Panc1 (cell line): ENCODE data around the gene PIP5K1C. TPM values are rescaled to one million over a fixed set of nuclear protein-coding genes. Genes with fewer than 3 reads are reported as not detected.

ENCODE experiments used
- ATAC-seq: fragments of 200-7000 bp; cut with Tn5 transposase; 2 replicates; pipeline ENCODE4 v1.9.1; 2020; ENCODE audit warnings: mild to moderate bottlenecking, moderate library complexity
- BruUV-seq: library from RNA; stranded (reverse); fragments of 400-500 nt; replicated peaks from 2 replicates; lab custom pipeline; 2021; lab: Mats Ljungman, UMichigan
- CTCF ChIA-PET: fragments of 300-600 bp; sonication (Branson Sonifier 250); formaldehyde crosslinking; loops from one replicate; lab custom pipeline; 2022; ENCODE audit warnings: antibody characterized with exemption; lab: Charles Lee
- POLR2A ChIA-PET: fragments of 300-600 bp; sonication (Branson Sonifier 250); formaldehyde crosslinking; loops from one replicate; lab custom pipeline; 2022; ENCODE audit warnings: antibody characterized with exemption; lab: Charles Lee
- DNase-seq: peaks from one replicate; pipeline ENCODE4 v3.0.0-alpha.2; 2010; ENCODE audit warnings: low read depth, low spot score
- H3K27ac ChIP-seq: 2 replicates; pipeline ENCODE4 v1.5.1; 2011; ENCODE audit warnings: mild to moderate bottlenecking, low read length, inconsistent platforms
- H3K27me3 ChIP-seq: fragments of 200-500 bp; sonication (Bioruptor generic); 2 replicates; pipeline ENCODE4 v1.6.0; 2014; ENCODE audit warnings: low read length, inconsistent platforms; ENCODE audit not compliant: control insufficient read depth, insufficient read depth
- H3K36me3 ChIP-seq: fragments of 200-500 bp; sonication (Bioruptor generic); 2 replicates; pipeline ENCODE4 v1.5.1; 2014; ENCODE audit warnings: inconsistent platforms, mild to moderate bottlenecking, low read length, moderate library complexity; ENCODE audit not compliant: control insufficient read depth, insufficient read depth
- H3K4me1 ChIP-seq: 2 replicates; pipeline ENCODE4 v1.5.1; 2011; ENCODE audit warnings: inconsistent platforms, mild to moderate bottlenecking, low read length, moderate library complexity; ENCODE audit not compliant: control insufficient read depth, insufficient read depth
- H3K4me3 ChIP-seq, 2 experiments: 2 replicates each; pipeline ENCODE4 v1.5.1; 2011 to 2012; ENCODE audit warnings: low read depth in 2 of 2, low read length in 2 of 2, mild to moderate bottlenecking in 2 of 2, inconsistent platforms in 1 of 2, moderate library complexity in 1 of 2
- H3K9me3 ChIP-seq: fragments of 200-500 bp; sonication (Bioruptor generic); 2 replicates; pipeline ENCODE4 v1.5.1; 2014; ENCODE audit warnings: low read depth, mild to moderate bottlenecking, inconsistent platforms, low read length, moderate library complexity; ENCODE audit not compliant: control insufficient read depth, insufficient read depth
- POLR2AphosphoS5 ChIP-seq: IDR thresholded peaks from 2 replicates; pipeline ENCODE4 v1.6.1; 2012; ENCODE audit warnings: mild to moderate bottlenecking, low read depth, low read length, moderate library complexity
- SIN3A ChIP-seq: IDR thresholded peaks from 2 replicates; pipeline ENCODE4 v1.6.1; 2012; ENCODE audit warnings: low read depth, mild to moderate bottlenecking, low read length, moderate library complexity, borderline replicate concordance; ENCODE audit not compliant: insufficient read depth
- TCF7L2 ChIP-seq: IDR thresholded peaks from 2 replicates; pipeline ENCODE4 v1.6.1; 2011; ENCODE audit warnings: mild to moderate bottlenecking, low read depth, low read length, inconsistent platforms
- in situ Hi-C: cut with HindIII; loops from 2 replicates; pipeline ENCODE4 v1.10.0; 2016; ENCODE audit warnings: low sequenced_read_pairs, low pct_unique_long_range_greater_than_20kb
- intact Hi-C: fragments of 100-400 bp; cut with micrococcal nuclease; formaldehyde crosslinking; loops from one replicate; pipeline ENCODE4 v1.10.0; 2022; ENCODE audit not compliant: unreplicated experiment
- total RNA-seq: library from RNA; stranded (reverse); gene quantifications from one replicate; pipeline ENCODE4 v1.2.1, GENCODE V29; 2021; ENCODE audit not compliant: unreplicated experiment
- TF ChIP-seq, protein P1 (sequence below): fragments of 450-650 bp; IDR thresholded peaks from 2 replicates; pipeline ENCODE4 v1.5.1; 2017; ENCODE audit warnings: mild to moderate bottlenecking
- TF ChIP-seq, protein P2 (sequence below), 2 experiments: IDR thresholded peaks; 2 replicates each; pipeline ENCODE4 v1.6.1; 2011 to 2012; ENCODE audit warnings: low read depth in 2 of 2, control low read depth in 1 of 2, low read length in 1 of 2, mild to moderate bottlenecking in 1 of 2, moderate library complexity in 1 of 2; ENCODE audit not compliant: insufficient read depth in 1 of 2

The PIP5K1C gene
- total RNA-seq, 1 experiment from 2014 or later: 30.6 TPM

DNA sequence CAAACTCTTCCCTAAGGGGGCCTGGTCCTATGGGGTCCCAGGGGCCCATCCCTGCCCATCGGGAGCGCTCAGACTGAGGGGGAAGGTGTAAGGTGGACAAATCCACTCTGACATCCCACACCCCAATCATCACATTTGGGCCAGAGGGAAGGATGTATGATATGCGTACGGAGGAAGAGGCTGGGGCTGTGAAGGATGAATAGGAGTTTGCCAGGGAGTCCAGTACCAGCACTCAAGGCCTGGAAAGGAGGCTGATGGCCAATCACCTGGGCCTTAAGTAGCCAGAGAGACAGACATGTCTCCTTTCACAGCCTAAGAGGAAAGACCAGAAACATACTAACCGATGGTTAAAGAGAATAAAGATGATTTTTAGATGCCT is 22.8 kb upstream of the PIP5K1C start:
- ATAC-seq (no peak), DNase-seq (no peak)
- Histone ChIP-seq H3K36me3 (no peaks in the 10 kb centered on the region), H3K27ac (no peak overlapping the region), H3K4me1 (peaks cover 8% of the 10 kb centered on the region), H3K4me3 (no peak overlapping the region), H3K27me3 (no peaks in the 10 kb centered on the region), H3K9me3 (no peaks in the 10 kb centered on the region)
- in situ Hi-C loops (no loop called here), intact Hi-C loops (no loop called here)
- BruUV-seq: no TSS peak
- ChIA-PET POLR2A (interaction anchor here (0.6 kb wide), 1 partner anchor 431 kb away, joined by 3 read pairs; no protein-coding TSS in a partner anchor), CTCF (no interaction called here)
- TF ChIP-seq TCF7L2: no peak
- TF ChIP-seq, protein P1, sequence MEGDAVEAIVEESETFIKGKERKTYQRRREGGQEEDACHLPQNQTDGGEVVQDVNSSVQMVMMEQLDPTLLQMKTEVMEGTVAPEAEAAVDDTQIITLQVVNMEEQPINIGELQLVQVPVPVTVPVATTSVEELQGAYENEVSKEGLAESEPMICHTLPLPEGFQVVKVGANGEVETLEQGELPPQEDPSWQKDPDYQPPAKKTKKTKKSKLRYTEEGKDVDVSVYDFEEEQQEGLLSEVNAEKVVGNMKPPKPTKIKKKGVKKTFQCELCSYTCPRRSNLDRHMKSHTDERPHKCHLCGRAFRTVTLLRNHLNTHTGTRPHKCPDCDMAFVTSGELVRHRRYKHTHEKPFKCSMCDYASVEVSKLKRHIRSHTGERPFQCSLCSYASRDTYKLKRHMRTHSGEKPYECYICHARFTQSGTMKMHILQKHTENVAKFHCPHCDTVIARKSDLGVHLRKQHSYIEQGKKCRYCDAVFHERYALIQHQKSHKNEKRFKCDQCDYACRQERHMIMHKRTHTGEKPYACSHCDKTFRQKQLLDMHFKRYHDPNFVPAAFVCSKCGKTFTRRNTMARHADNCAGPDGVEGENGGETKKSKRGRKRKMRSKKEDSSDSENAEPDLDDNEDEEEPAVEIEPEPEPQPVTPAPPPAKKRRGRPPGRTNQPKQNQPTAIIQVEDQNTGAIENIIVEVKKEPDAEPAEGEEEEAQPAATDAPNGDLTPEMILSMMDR: no peak
- no peak for TF ChIP-seq SIN3A
- TF ChIP-seq POLR2AphosphoS5: no peak
- TF ChIP-seq, protein P2, sequence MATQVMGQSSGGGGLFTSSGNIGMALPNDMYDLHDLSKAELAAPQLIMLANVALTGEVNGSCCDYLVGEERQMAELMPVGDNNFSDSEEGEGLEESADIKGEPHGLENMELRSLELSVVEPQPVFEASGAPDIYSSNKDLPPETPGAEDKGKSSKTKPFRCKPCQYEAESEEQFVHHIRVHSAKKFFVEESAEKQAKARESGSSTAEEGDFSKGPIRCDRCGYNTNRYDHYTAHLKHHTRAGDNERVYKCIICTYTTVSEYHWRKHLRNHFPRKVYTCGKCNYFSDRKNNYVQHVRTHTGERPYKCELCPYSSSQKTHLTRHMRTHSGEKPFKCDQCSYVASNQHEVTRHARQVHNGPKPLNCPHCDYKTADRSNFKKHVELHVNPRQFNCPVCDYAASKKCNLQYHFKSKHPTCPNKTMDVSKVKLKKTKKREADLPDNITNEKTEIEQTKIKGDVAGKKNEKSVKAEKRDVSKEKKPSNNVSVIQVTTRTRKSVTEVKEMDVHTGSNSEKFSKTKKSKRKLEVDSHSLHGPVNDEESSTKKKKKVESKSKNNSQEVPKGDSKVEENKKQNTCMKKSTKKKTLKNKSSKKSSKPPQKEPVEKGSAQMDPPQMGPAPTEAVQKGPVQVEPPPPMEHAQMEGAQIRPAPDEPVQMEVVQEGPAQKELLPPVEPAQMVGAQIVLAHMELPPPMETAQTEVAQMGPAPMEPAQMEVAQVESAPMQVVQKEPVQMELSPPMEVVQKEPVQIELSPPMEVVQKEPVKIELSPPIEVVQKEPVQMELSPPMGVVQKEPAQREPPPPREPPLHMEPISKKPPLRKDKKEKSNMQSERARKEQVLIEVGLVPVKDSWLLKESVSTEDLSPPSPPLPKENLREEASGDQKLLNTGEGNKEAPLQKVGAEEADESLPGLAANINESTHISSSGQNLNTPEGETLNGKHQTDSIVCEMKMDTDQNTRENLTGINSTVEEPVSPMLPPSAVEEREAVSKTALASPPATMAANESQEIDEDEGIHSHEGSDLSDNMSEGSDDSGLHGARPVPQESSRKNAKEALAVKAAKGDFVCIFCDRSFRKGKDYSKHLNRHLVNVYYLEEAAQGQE (IDR thresholded peaks at IDR 0.05; ENCODE audit: insufficient read depth in 1 of 2, low read depth in 2 of 2, low read length in 1 of 2): no peak

DNA sequence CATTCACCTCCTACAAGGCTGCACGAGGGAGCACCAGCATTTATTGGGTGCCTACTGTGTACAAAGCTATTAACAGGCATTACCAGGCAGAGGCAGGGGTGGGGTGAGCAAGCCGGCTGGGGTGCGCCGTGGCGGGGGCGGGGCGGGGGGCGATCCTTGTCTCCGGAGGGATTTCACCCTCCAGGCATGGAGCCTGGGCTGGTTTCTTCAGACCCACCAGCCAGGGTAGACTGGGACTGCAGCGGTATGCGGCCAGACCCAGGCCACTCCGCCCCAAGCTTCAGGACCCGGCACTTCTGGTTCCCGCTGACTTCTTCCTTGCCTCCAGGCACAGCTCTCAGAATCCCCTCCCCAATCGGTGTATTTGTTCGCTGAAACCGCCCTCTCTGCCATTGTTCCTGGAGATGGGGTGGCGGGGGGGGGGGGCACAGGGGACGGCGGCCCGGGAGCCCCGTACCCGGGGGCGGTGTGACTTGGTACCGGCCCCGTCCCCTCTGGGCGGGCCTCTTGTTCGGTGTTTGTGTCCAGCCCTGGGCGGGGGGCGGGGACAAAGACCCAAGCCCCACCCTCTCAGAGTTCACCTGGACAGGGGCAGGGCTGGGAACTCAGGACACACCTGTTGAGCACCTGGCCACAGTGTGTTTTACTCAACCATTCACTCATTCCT is 22.3 kb upstream of the PIP5K1C start:
- no peaks in the 10 kb centered on the region for H3K36me3 ChIP-seq
- intact Hi-C loops: no loop called here
- peaks cover 8% of the 10 kb centered on the region for H3K4me1 ChIP-seq
- no peak for TF ChIP-seq POLR2AphosphoS5
- no peak for TF ChIP-seq TCF7L2
- TF ChIP-seq, protein P2 (IDR thresholded peaks at IDR 0.05; ENCODE audit: insufficient read depth in 1 of 2, low read depth in 2 of 2, low read length in 1 of 2): no peak
- TF ChIP-seq, protein P1: no peak
- no peak for TF ChIP-seq SIN3A
- no peaks in the 10 kb centered on the region for H3K27me3 ChIP-seq
- BruUV-seq: no TSS peak
- ATAC-seq: no peak
- peak overlapping the region in 1 of 2 experiments; percentile 40; a peak in 1 of 4 replicates for H3K4me3 ChIP-seq
- H3K9me3 ChIP-seq: no peaks in the 10 kb centered on the region
- DNase-seq: no peak
- ChIA-PET CTCF (interaction anchor here (0.6 kb wide), 1 partner anchor 25 kb away, joined by 3 read pairs; no protein-coding TSS in a partner anchor), POLR2A (interaction anchor here (0.6 kb wide), 1 partner anchor 258 kb away, joined by 7 read pairs; no protein-coding TSS in a partner anchor)
- in situ Hi-C loops: no loop called here
- no peak overlapping the region for H3K27ac ChIP-seq
